ENCODE data around the gene SLC2A9. TPM values are rescaled to one million over a fixed set of nuclear protein-coding genes. Genes with fewer than 3 reads are reported as not detected.

Gene SLC2A9
- total RNA-seq, 6 donors from 2014 or later = 5.4 to 25.1 (median 13.0) TPM

DNA sequence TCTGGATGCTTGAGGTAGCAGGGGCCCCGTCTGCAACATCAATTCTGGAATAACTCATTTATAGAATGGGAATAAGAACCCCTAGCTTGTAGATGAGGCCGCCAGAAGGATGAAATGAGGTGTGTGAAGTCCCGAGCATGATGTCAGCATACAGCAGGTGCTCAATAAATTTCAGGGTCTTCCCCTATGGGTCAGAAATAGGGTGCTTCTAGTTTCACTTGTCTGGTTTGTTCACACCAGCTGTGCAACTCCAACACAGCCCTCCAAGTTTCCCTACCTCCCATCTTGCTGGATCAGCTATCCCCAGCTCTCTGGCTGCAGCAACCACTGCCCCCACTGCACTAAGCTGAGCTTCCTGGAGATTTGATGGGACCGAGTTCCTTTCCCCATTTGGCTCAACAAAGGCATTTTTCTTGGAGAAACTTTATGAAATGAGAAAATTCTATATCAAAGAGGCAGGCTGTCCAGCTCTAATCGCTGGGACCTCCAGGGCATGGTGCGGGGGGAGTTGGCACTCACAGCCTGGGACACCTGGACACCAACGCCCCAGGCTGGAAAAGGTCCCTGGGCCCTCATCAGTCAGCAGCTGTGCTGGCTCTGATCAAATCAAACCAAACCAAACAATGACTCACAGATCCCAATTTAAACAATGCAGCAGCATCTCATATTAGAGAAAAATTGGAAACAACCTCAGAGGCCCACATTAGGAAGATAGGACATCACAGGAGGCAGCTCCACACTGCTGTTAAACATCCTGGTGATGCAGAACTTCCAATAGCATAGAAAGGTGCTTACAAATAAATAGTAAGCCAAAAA is 13.3 kb downstream of the SLC2A9 start:
- Histone ChIP-seq H3K36me3 (no peaks in the 10 kb centered on the region), H3K9me3 (no peaks in the 10 kb centered on the region), H3K27me3 (no peaks in the 10 kb centered on the region), H3K27ac (peak overlapping the region in 1 of 4 donors; percentile 87), H3K4me1 (peaks cover 31 to 36% (median 34%) of the 10 kb centered on the region in 4 donors), H3K4me3 (no peak overlapping the region)
- ATAC-seq (ENCODE audit: low FRiP score in 2 of 2) = no peak
- 71 to 74% methylated on average over 7 of the region's 7 CpGs for WGBS, 2 donors
- DNase-seq = no peak
- no peak for TF ChIP-seq POLR2AphosphoS5 (IDR thresholded peaks at IDR 0.05)
- TF ChIP-seq CTCF (IDR thresholded peaks at IDR 0.05) = no peak
- no peak for TF ChIP-seq POLR2A (IDR thresholded peaks at IDR 0.05)
- TF ChIP-seq EP300 (IDR thresholded peaks at IDR 0.05) = no peak

DNA sequence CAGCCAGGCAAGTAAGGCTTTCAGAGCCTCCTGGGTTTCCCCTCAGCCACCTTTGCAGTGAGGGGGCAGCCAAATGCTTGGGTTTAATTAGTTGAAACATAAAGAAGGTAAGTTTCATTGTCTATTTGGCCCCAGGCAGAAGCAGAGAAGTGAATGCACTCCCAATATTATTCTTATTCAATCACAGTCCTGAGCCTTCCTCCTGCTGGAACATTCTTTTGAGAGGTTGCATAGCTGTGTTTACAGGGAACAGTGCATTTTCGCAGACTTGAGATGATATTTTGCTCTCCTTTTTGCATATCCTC is 13.9 kb downstream of the SLC2A9 start:
- DNase-seq = no peak
- Histone ChIP-seq H3K9me3 (no peaks in the 10 kb centered on the region), H3K36me3 (no peaks in the 10 kb centered on the region), H3K27ac (peak overlapping the region; percentile 78 to 87 (median 80)), H3K27me3 (no peaks in the 10 kb centered on the region), H3K4me3 (no peak overlapping the region), H3K4me1 (peaks cover 31 to 36% (median 34%) of the 10 kb centered on the region in 4 donors)
- no peak for ATAC-seq (ENCODE audit: low FRiP score in 2 of 2)
- TF ChIP-seq EP300 (IDR thresholded peaks at IDR 0.05) = no peak
- no peak for TF ChIP-seq CTCF (IDR thresholded peaks at IDR 0.05)
- no peak for TF ChIP-seq POLR2A (IDR thresholded peaks at IDR 0.05)
- no peak for TF ChIP-seq POLR2AphosphoS5 (IDR thresholded peaks at IDR 0.05)
- 92 to 100% methylated on average over 1 of the region's 1 CpG for WGBS, 2 donors

- ATAC-seq (ENCODE audit: low FRiP score in 2 of 2) (peak; percentile 51 to 82), DNase-seq (peak in 1 of 2 donors; percentile 81)
- 39 to 44% methylated on average over 11 to 12 of the region's 12 CpGs for WGBS, 2 donors
- no peaks in the 10 kb centered on the region for H3K27me3 ChIP-seq
- H3K36me3 ChIP-seq = no peaks in the 10 kb centered on the region
- peaks cover 31 to 36% (median 34%) of the 10 kb centered on the region in 4 donors for H3K4me1 ChIP-seq
- H3K9me3 ChIP-seq = no peaks in the 10 kb centered on the region
- peak overlapping the region; percentile 78 to 87 (median 80) for H3K27ac ChIP-seq
- TF ChIP-seq EP300 (IDR thresholded peaks at IDR 0.05) (no peak), POLR2AphosphoS5 (IDR thresholded peaks at IDR 0.05) (peak in 1 of 2 donors; percentile 17)
- peak overlapping the region in 2 of 4 donors; percentile 4 to 19 for H3K4me3 ChIP-seq
Measured at GRCh38 chr4:10006601-10007435, 14.5 kb downstream of the SLC2A9 start.

DNA sequence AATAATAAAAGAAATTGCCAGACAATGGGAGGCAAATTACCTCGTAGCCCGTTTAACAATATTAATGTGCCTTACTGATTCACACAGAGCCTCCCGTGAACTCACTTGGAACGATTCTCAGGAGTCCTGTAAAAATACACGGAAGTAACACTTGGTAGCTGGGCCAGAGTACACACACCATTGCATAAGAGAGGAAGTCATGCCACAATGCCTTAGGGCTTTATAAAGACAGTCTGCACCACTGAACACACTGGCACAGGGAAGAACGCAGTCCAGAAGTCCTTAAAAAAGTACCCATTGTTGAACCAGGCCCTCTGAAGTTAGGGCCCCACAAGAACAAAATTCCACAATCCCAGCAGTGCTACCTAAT is 15.1 kb downstream of the SLC2A9 start:
- Histone ChIP-seq H3K27me3 (no peaks in the 10 kb centered on the region), H3K36me3 (no peaks in the 10 kb centered on the region), H3K9me3 (no peaks in the 10 kb centered on the region), H3K27ac (peak overlapping the region; percentile 78 to 87 (median 80)), H3K4me1 (peaks cover 31 to 36% (median 34%) of the 10 kb centered on the region in 4 donors), H3K4me3 (peak overlapping the region in 2 of 4 donors; percentile 4 to 19)
- DNase-seq = peak in 1 of 2 donors; percentile 86
- ATAC-seq (ENCODE audit: low FRiP score in 2 of 2) = peak; percentile 90 to 91
- 5 to 13% methylated on average over 6 of the region's 6 CpGs for WGBS, 2 donors
- peak; percentile 72 to 74 for TF ChIP-seq POLR2AphosphoS5 (IDR thresholded peaks at IDR 0.05)
- peak in 1 of 4 donors; percentile 90 for TF ChIP-seq EP300 (IDR thresholded peaks at IDR 0.05)
- peak in 1 of 4 donors; percentile 52 for TF ChIP-seq POLR2A (IDR thresholded peaks at IDR 0.05)
- no peak for TF ChIP-seq CTCF (IDR thresholded peaks at IDR 0.05)

DNA sequence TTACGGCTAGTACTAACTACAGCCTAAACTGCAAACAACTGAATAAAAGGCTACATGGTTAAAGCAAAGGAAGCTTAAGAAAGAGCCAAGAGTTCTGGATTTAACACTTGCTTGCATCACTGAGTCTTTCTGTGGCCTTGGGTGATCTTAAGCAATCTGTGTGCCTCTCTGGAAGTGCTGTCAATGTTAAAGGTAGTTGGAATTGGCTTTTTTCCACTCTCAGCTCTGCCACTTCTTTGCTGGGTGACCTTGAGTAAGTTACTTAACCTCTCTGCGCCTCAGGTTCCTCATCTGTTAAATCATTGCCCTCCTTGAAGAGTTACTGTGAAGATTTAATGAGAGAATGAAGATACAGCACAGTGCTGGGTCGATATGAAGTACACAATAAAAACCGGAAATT is 15.7 kb downstream of the SLC2A9 start:
- Histone ChIP-seq H3K9me3 (no peaks in the 10 kb centered on the region), H3K27ac (peak overlapping the region; percentile 78 to 87 (median 80)), H3K36me3 (no peaks in the 10 kb centered on the region), H3K4me1 (peaks cover 31 to 36% (median 34%) of the 10 kb centered on the region in 4 donors), H3K27me3 (no peaks in the 10 kb centered on the region), H3K4me3 (no peak overlapping the region)
- ATAC-seq (ENCODE audit: low FRiP score in 2 of 2) (no peak), DNase-seq (no peak)
- TF ChIP-seq POLR2AphosphoS5 (IDR thresholded peaks at IDR 0.05) (no peak), EP300 (IDR thresholded peaks at IDR 0.05) (no peak), POLR2A (IDR thresholded peaks at IDR 0.05) (no peak), CTCF (IDR thresholded peaks at IDR 0.05) (no peak)
- WGBS, 2 donors = 52 to 57% methylated on average over 4 of the region's 4 CpGs
